H1 (cell line): ENCODE results near the gene NKAIN2. TPM values are rescaled to one million over a fixed set of nuclear protein-coding genes. Genes with fewer than 3 reads are reported as not detected.
A peak's percentile ranks its signal among the peaks of the same experiment; 100 is the strongest.

Experiments
- CTCF ChIA-PET: fragments of 300-600 bp; sonication (Branson Sonifier 250); formaldehyde crosslinking; loops from one replicate; lab custom pipeline; 2021; ENCODE audit not compliant: partially characterized antibody; lab: Charles Lee
- POLR2A ChIA-PET: fragments of 300-600 bp; sonication (Branson Sonifier 250); formaldehyde crosslinking; loops from one replicate; lab custom pipeline; 2021; ENCODE audit warnings: inconsistent platforms; ENCODE audit not compliant: partially characterized antibody; lab: Charles Lee
- DNase-seq, 2 experiments: peaks; one replicate each; pipeline versions ENCODE4 v3.0.0 to v3.0.0-alpha.2; 2010 to 2022; ENCODE audit warnings: low spot score in 2 of 2, low read depth in 1 of 2, mixed read lengths in 1 of 2
- FAIRE-seq: peaks from 2 replicates; lab custom pipeline; 2011; peaks lifted over from hg19 to GRCh38; lab: Jason Lieb, UNC
- H2AFZ ChIP-seq: 2 replicates; pipeline ENCODE4 v1.8.1; 2012; ENCODE audit warnings: low read length, inconsistent platforms
- H2AK5ac ChIP-seq: 2 replicates; pipeline ENCODE4 v1.6.1; 2013; ENCODE audit warnings: low read depth, low read length
- H2BK120ac ChIP-seq: replicated peaks from 2 replicates; pipeline ENCODE3; 2013; ENCODE audit warnings: low read depth, low read length, inconsistent platforms
- H2BK12ac ChIP-seq: 2 replicates; pipeline ENCODE4 v1.6.1; 2013; ENCODE audit warnings: low read depth, low read length
- H2BK15ac ChIP-seq: 2 replicates; pipeline ENCODE4 v1.6.1; 2013; ENCODE audit warnings: low read length
- H2BK20ac ChIP-seq: 2 replicates; pipeline ENCODE4 v1.6.1; 2013; ENCODE audit warnings: low read length
- H2BK5ac ChIP-seq: 2 replicates; pipeline ENCODE4 v1.6.1; 2013; ENCODE audit warnings: low read depth, low read length
- H3K14ac ChIP-seq: 2 replicates; pipeline ENCODE4 v1.6.1; 2013; ENCODE audit warnings: inconsistent platforms; ENCODE audit not compliant: insufficient read length
- H3K18ac ChIP-seq: 2 replicates; pipeline ENCODE4 v1.6.1; 2013; ENCODE audit warnings: low read length; ENCODE audit errors: extremely low read depth
- H3K23ac ChIP-seq: 2 replicates; pipeline ENCODE4 v1.6.1; 2013; ENCODE audit warnings: inconsistent platforms; ENCODE audit not compliant: insufficient read length
- H3K23me2 ChIP-seq: 2 replicates; pipeline ENCODE4 v1.6.1; 2013; ENCODE audit warnings: low read depth, low read length
- H3K27ac ChIP-seq: 2 replicates; pipeline ENCODE4 v1.6.1; 2011; ENCODE audit warnings: low read depth, low read length, inconsistent platforms
- H3K27me3 ChIP-seq, 4 experiments: replicated peaks in 1 of 4; 1 replicate in 1 of 4; 2 replicates in 3 of 4; pipeline versions ENCODE4 v1.6.1 to v1.8.1; 2011 to 2013; ENCODE audit warnings: low read length in 3 of 4, mild to moderate bottlenecking in 3 of 4, inconsistent platforms in 2 of 4, mixed read lengths in 2 of 4, moderate library complexity in 1 of 4; ENCODE audit not compliant: control insufficient read depth in 3 of 4, insufficient read depth in 3 of 4; ENCODE audit errors: extremely low read depth in 1 of 4
- H3K36me3 ChIP-seq, 4 experiments: 2 replicates each; pipeline versions ENCODE4 v1.6.1 to v1.8.1; 2011 to 2013; ENCODE audit warnings: mild to moderate bottlenecking in 4 of 4, low read length in 3 of 4, moderate library complexity in 2 of 4, control low read depth in 1 of 4, inconsistent platforms in 1 of 4; ENCODE audit not compliant: insufficient read depth in 4 of 4, control insufficient read depth in 2 of 4
- H3K4ac ChIP-seq: replicated peaks from 2 replicates; pipeline ENCODE3; 2013; ENCODE audit warnings: low read length, low read depth, mixed read lengths, inconsistent platforms; ENCODE audit not compliant: insufficient read length
- H3K4me1 ChIP-seq, 4 experiments: replicated peaks in 1 of 4; 1 replicate in 1 of 4; 2 replicates in 3 of 4; pipeline versions ENCODE4 v1.6.1 to v1.8.1; 2011 to 2013; ENCODE audit warnings: low read length in 3 of 4, inconsistent platforms in 2 of 4, mixed read lengths in 1 of 4; ENCODE audit not compliant: insufficient read depth in 4 of 4, control insufficient read depth in 3 of 4
- H3K4me2 ChIP-seq, 2 experiments: 2 replicates each; pipeline versions ENCODE4 v1.6.1 to v1.8.1; 2011 to 2013; ENCODE audit warnings: low read depth in 2 of 2, low read length in 2 of 2, control low read depth in 1 of 2, inconsistent platforms in 1 of 2, mild to moderate bottlenecking in 1 of 2; ENCODE audit not compliant: insufficient read depth in 1 of 2
- H3K4me3 ChIP-seq, 4 experiments: fragments of 200-600, 300-600 bp in 1 of 4; sonication (generic), shearing (Covaris generic), sonication (Bioruptor Twin) in 1 of 4; 2 replicates each; pipeline versions ENCODE4 v1.5.1 to v1.8.1; 2011 to 2016; ENCODE audit warnings: low read length in 4 of 4, low read depth in 3 of 4, control low read depth in 2 of 4, inconsistent platforms in 2 of 4, mild to moderate bottlenecking in 2 of 4, mixed read lengths in 1 of 4, moderate library complexity in 1 of 4; ENCODE audit not compliant: insufficient read depth in 2 of 4; ENCODE audit errors: extremely low read depth in 1 of 4
- H3K56ac ChIP-seq: replicated peaks from 2 replicates; pipeline ENCODE3; 2013; ENCODE audit warnings: low read depth, mild to moderate bottlenecking, mixed read lengths, low read length, inconsistent platforms; ENCODE audit not compliant: insufficient read length
- H3K79me1 ChIP-seq: 2 replicates; pipeline ENCODE4 v1.6.1; 2013; ENCODE audit warnings: low read depth, low read length, control low read depth
- H3K79me2 ChIP-seq, 2 experiments: 2 replicates each; pipeline versions ENCODE4 v1.6.1 to v1.8.1; 2012 to 2013; ENCODE audit warnings: low read length in 2 of 2, mild to moderate bottlenecking in 2 of 2, inconsistent platforms in 1 of 2; ENCODE audit not compliant: insufficient read depth in 2 of 2, control insufficient read depth in 1 of 2
- H3K9ac ChIP-seq, 4 experiments: replicated peaks in 1 of 4; 1 replicate in 1 of 4; 2 replicates in 3 of 4; pipeline versions ENCODE4 v1.6.1 to v1.8.1; 2011 to 2013; ENCODE audit warnings: low read depth in 3 of 4, low read length in 3 of 4, control low read depth in 2 of 4, mild to moderate bottlenecking in 2 of 4, moderate library complexity in 2 of 4, inconsistent platforms in 1 of 4; ENCODE audit errors: extremely low read depth in 1 of 4
- H3K9me3 ChIP-seq, 2 experiments: 2 replicates each; pipeline versions ENCODE4 v1.6.1 to v1.8.1; 2012 to 2013; ENCODE audit warnings: mild to moderate bottlenecking in 2 of 2, moderate library complexity in 2 of 2, control low read depth in 1 of 2, inconsistent platforms in 1 of 2, low read depth in 1 of 2, low read length in 1 of 2, mixed read lengths in 1 of 2; ENCODE audit not compliant: insufficient read depth in 2 of 2
- H4K20me1 ChIP-seq, 2 experiments: replicated peaks in 1 of 2; 2 replicates each; pipeline versions ENCODE3 to v1.8.1; 2011 to 2013; ENCODE audit warnings: inconsistent platforms in 2 of 2, low read length in 2 of 2, mild to moderate bottlenecking in 1 of 2; ENCODE audit not compliant: insufficient read depth in 2 of 2, control insufficient read depth in 1 of 2
- H4K5ac ChIP-seq: 2 replicates; pipeline ENCODE4 v1.6.1; 2013; ENCODE audit warnings: low read length, low read depth, mixed read lengths, inconsistent platforms; ENCODE audit not compliant: insufficient read length
- H4K8ac ChIP-seq: 2 replicates; pipeline ENCODE4 v1.8.0; 2013; ENCODE audit warnings: mild to moderate bottlenecking, moderate library complexity, low read length, inconsistent platforms; ENCODE audit not compliant: insufficient read depth; ENCODE audit errors: extremely low read depth
- H4K91ac ChIP-seq: replicated peaks from 2 replicates; pipeline ENCODE3; 2013; ENCODE audit warnings: low read length, mixed read lengths, inconsistent platforms; ENCODE audit not compliant: insufficient read length
- CTCF ChIP-seq, 3 experiments: IDR thresholded peaks; 1 replicate in 2 of 3; 2 replicates in 1 of 3; pipeline versions ENCODE4 v1.5.1 to v1.6.1; 2011; ENCODE audit warnings: low read length in 3 of 3, mild to moderate bottlenecking in 3 of 3, inconsistent platforms in 2 of 3, low read depth in 1 of 3, moderate library complexity in 1 of 3; ENCODE audit not compliant: insufficient read depth in 1 of 3; ENCODE audit errors: control extremely low read depth in 1 of 3
- HDAC2 ChIP-seq, 2 experiments: fragments of 300-600 bp in 1 of 2; sonication (generic) in 1 of 2; IDR thresholded peaks; 2 replicates each; pipeline ENCODE4 v1.6.1; 2011 to 2012; ENCODE audit warnings: low read depth in 2 of 2, low read length in 2 of 2, mild to moderate bottlenecking in 2 of 2, moderate library complexity in 2 of 2, borderline replicate concordance in 1 of 2, inconsistent platforms in 1 of 2
- JUND ChIP-seq: IDR thresholded peaks from 2 replicates; pipeline ENCODE4 v1.6.1; 2011; ENCODE audit warnings: mild to moderate bottlenecking, improper control_type of control experiment, low read length
- KDM4A ChIP-seq: IDR thresholded peaks from one replicate; pipeline ENCODE4 v1.7.1; 2012; ENCODE audit warnings: low read depth, mild to moderate bottlenecking, moderate library complexity, low read length, inconsistent platforms; ENCODE audit not compliant: severe bottlenecking
- WGBS, 2 experiments: shearing (Covaris generic) in 1 of 2; methylation state at CpG; one replicate each; pipeline versions ENCODE4 v1.1.6 to v1.1.7; 2013 to 2015; ENCODE audit warnings: low lambda C conversion rate in 2 of 2, mixed read lengths in 2 of 2, inconsistent platforms in 1 of 2, low coverage in 1 of 2, missing lambda C conversion rate in 1 of 2; ENCODE audit not compliant: insufficient replicate concordance in 2 of 2, insufficient coverage in 1 of 2, insufficient read length in 1 of 2; ENCODE audit errors: extremely low coverage in 1 of 2, missing lambda C conversion rate in 1 of 2; 5-methylcytosine and 5-hydroxymethylcytosine counted together
- polyA plus RNA-seq, 7 experiments: library from polyadenylated mRNA; depleted of rRNA in 3 of 7; stranded (reverse) in 5 of 7; unstranded in 2 of 7; fragments of >200 nt in 5 of 7; fragments of 200-250 nt in 2 of 7; gene quantifications; 1 replicate in 5 of 7; 2 replicates in 1 of 7; 4 replicates in 1 of 7; pipeline versions ENCODE4 v1.2.1 to v1.2.3, GENCODE V29; 2011 to 2013; ENCODE audit warnings: missing spikeins in 2 of 7, mixed read lengths in 2 of 7
- total RNA-seq: library from RNA; stranded (reverse); fragmentation: NEBNext Ultra II Directional; extraction: Animal tissue kit (Norgen Biotek cat#: 25700); gene quantifications from 2 replicates; pipeline ENCODE4 v1.2.1, GENCODE V29; 2021

NKAIN2 gene
- total and polyA plus RNA-seq, 2 of the 8 experiments (the other 6 are each of a cell fraction or from before 2014, with no cell fraction given) = 0.20 to 0.34 TPM

GRCh38 chr6:124769811-124770544, 966.3 kb downstream of the NKAIN2 start:
- H3K14ac ChIP-seq = no peak overlapping the region
- H3K4ac ChIP-seq = no peak overlapping the region
- H3K4me3 ChIP-seq = no peak overlapping the region
- no peaks in the 10 kb centered on the region for H3K36me3 ChIP-seq
- H3K9ac ChIP-seq = no peak overlapping the region
- no peaks in the 10 kb centered on the region for H3K4me1 ChIP-seq
- DNase-seq (no peak), FAIRE-seq (no peak)
- no peak overlapping the region for H3K18ac ChIP-seq
- ChIA-PET CTCF (no interaction called here), POLR2A (no interaction called here)
- no peak overlapping the region for H3K23ac ChIP-seq
- no peak overlapping the region for H3K27ac ChIP-seq
- no peak overlapping the region for H2BK20ac ChIP-seq
- WGBS, 2 experiments = 88% methylated on average over 1 of the region's 1 CpG; no CpG with 5 or more reads in 1 of the 2 experiments
- H2AFZ ChIP-seq = 0 out of 2 replicates have a peak overlapping the region, but pooled peaks have one; percentile 5
- no peaks in the 10 kb centered on the region for H3K79me2 ChIP-seq
- H4K20me1 ChIP-seq = no peaks in the 10 kb centered on the region
- H4K5ac ChIP-seq = no peak overlapping the region
- no peaks in the 10 kb centered on the region for H3K23me2 ChIP-seq
- no peak overlapping the region for H2BK15ac ChIP-seq
- H2AK5ac ChIP-seq = no peak overlapping the region
- no peak overlapping the region for H3K4me2 ChIP-seq
- no peak overlapping the region for H2BK120ac ChIP-seq
- no peak for TF ChIP-seq CTCF (IDR thresholded peaks at IDR 0.05; ENCODE audit: control extremely low read depth in 1 of 3, insufficient read depth in 1 of 3, low read depth in 1 of 3, low read length in 3 of 3)
- TF ChIP-seq JUND = no peak
- TF ChIP-seq HDAC2 (IDR thresholded peaks at IDR 0.05; ENCODE audit: borderline replicate concordance in 1 of 2, low read depth in 2 of 2, low read length in 2 of 2) = no peak
- TF ChIP-seq KDM4A = no peak
- H4K91ac ChIP-seq = no peak overlapping the region
- no peak overlapping the region for H3K56ac ChIP-seq
- no peak overlapping the region for H2BK12ac ChIP-seq
- no peak overlapping the region for H2BK5ac ChIP-seq
- H3K9me3 ChIP-seq = no peaks in the 10 kb centered on the region
- no peak overlapping the region for H4K8ac ChIP-seq
- peaks cover 0 to 1% (median 0%) of the 10 kb centered on the region in 4 experiments; a peak in 1 of 7 replicates for H3K27me3 ChIP-seq
- H3K79me1 ChIP-seq = no peaks in the 10 kb centered on the region
